Measurements from ENCODE around the gene MIEF1.
"Not testable (repeated sequence)": the region's sequence is repeated elsewhere in the genome, so short reads cannot be mapped to it uniquely, and the experiment has no call there.

GRCh38 chr22:39522091-39522490 lies 20.0 kb downstream of the MIEF1 start:
- TF ChIP-seq CTCF (IDR thresholded peaks at IDR 0.05); SIN3A (IDR thresholded peaks at IDR 0.05; ENCODE audit: borderline replicate concordance, insufficient read depth, low read depth, low read length); POLR2AphosphoS5 (IDR thresholded peaks at IDR 0.05; ENCODE audit: low read depth, low read length); REST (IDR thresholded peaks at IDR 0.05; ENCODE audit: insufficient read depth in 1 of 2, low read depth in 2 of 2, low read length in 1 of 2): not testable (repeated sequence)

All from Panc1 (cell line).